A549 (cell line): ENCODE data around the gene TBC1D1.

Experiments
- CHD2 ChIP-seq: fragments of 150-350 bp; IDR thresholded peaks from 2 replicates; pipeline ENCODE4 v1.6.1; 2014; ENCODE audit warnings: low read length; ENCODE audit not compliant: partially characterized antibody
- EHMT2 ChIP-seq: fragments of 200-600 bp; sonication (generic); IDR thresholded peaks from 2 replicates; pipeline ENCODE4 v1.6.1; 2016; ENCODE audit warnings: antibody characterized with exemption, low read depth, mild to moderate bottlenecking, moderate library complexity
- EP300 ChIP-seq, 2 experiments: fragments of >200 bp; sonication (Bioruptor Twin); formaldehyde crosslinking; IDR thresholded peaks; 2 replicates in 1 of 2; 3 replicates in 1 of 2; pipeline ENCODE4 v1.6.1; 2016 to 2017
- JUN ChIP-seq, 2 experiments: fragments of >200 bp; sonication (Bioruptor Twin); formaldehyde crosslinking; IDR thresholded peaks; 2 replicates in 1 of 2; 3 replicates in 1 of 2; pipeline ENCODE4 v1.6.1; 2016 to 2017
- POLR2A ChIP-seq: IDR thresholded peaks from 2 replicates; pipeline ENCODE4 v1.6.1; 2012; ENCODE audit warnings: mild to moderate bottlenecking, low read length
- RFX5 ChIP-seq: fragments of 450-650 bp; IDR thresholded peaks from 2 replicates; pipeline ENCODE4 v1.7.1; 2014; ENCODE audit warnings: antibody characterized with exemption, mild to moderate bottlenecking, moderate library complexity
- SMC3 ChIP-seq: fragments of >200 bp; sonication (Bioruptor Twin); formaldehyde crosslinking; IDR thresholded peaks from 3 replicates; pipeline ENCODE4 v1.6.1; 2018; ENCODE audit warnings: inconsistent platforms
- TF ChIP-seq, protein P1 (sequence below): fragments of >200 bp; sonication (Bioruptor Twin); formaldehyde crosslinking; IDR thresholded peaks from 3 replicates; pipeline ENCODE4 v1.5.1; 2016

DNA sequence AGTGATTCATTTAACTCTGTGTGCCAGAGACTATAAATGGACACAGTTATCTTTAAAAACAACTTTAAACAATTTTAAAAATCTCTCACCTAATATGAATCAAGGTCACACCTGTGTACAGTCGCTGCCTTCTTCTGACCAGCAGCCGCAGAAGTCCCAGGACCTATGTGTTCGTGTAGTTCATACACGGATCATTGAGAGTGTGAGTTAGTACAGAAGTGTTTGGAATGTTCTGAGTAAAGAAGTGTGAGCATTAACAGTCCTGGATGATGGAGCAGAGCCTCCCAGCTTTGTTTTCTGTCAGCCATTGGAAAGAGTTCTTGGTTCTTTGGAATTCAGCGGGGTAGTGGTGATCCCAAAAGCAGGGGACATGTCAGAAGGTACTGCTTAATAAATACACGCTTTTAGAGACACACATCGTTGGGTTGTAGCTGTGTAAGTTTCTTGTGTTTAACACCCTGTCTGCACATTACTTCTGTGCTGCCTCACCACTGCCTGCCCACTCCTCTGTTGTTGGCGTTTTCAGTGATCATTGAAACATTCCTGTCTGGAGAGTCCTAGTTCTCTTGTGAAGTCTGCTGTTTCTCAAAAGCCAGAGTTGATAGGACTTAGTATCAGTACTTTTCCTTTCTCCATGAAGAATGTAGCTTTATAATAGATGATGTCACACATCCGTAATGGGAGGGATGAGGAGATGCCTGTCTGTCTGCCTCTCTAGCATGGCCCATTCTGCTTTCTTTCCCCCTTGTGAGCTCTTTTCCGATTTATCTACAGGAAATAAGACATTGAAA is 159.9 kb downstream of the TBC1D1 start:
- TF ChIP-seq, protein P1, sequence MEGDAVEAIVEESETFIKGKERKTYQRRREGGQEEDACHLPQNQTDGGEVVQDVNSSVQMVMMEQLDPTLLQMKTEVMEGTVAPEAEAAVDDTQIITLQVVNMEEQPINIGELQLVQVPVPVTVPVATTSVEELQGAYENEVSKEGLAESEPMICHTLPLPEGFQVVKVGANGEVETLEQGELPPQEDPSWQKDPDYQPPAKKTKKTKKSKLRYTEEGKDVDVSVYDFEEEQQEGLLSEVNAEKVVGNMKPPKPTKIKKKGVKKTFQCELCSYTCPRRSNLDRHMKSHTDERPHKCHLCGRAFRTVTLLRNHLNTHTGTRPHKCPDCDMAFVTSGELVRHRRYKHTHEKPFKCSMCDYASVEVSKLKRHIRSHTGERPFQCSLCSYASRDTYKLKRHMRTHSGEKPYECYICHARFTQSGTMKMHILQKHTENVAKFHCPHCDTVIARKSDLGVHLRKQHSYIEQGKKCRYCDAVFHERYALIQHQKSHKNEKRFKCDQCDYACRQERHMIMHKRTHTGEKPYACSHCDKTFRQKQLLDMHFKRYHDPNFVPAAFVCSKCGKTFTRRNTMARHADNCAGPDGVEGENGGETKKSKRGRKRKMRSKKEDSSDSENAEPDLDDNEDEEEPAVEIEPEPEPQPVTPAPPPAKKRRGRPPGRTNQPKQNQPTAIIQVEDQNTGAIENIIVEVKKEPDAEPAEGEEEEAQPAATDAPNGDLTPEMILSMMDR, result no peak
- TF ChIP-seq EP300 (IDR thresholded peaks at IDR 0.05) (no peak), SMC3 (no peak), CHD2 (no peak), EHMT2 (no peak), POLR2A (no peak), RFX5 (no peak), JUN (IDR thresholded peaks at IDR 0.05) (no peak)
